ENCODE data around the gene CSNK1E. TPM values are rescaled to one million over a fixed set of nuclear protein-coding genes. Genes with fewer than 3 reads are reported as not detected.

CSNK1E gene
- total and polyA plus RNA-seq, 10 of the 15 experiments (the other 5 are each of a cell fraction or from before 2014, with no cell fraction given), result 5.9 to 107 (median 64.9) TPM

DNA sequence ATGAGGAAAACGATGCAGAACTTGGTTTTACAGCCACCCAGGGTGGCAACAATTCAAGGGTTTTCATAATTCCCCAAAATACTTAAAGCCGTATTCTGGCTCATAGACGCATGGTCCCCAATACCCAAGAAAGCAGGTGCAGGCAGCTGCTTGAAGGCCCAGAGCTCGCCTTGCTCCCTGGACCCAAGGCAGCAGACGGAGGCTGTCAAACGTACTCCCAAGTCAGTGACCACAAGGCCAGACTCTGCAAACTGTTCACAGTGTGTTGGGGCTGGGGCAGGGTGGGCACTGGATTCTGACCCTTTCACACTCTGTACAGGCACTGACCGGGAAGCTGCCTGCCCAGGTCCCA, 65.9 kb downstream of the CSNK1E start:
- peaks cover 3 to 4% of the 10 kb centered on the region in 2 experiments; a peak in 3 of 4 replicates for H3K36me3 ChIP-seq (ENCODE audit: control insufficient read depth in 2 of 2, insufficient read depth in 2 of 2, low read length in 1 of 2)
- H3K9ac ChIP-seq (ENCODE audit: control insufficient read depth, insufficient read depth, low read length), result no peak overlapping the region
- 84% methylated on average over 7 of the region's 7 CpGs for WGBS (ENCODE audit: insufficient coverage, insufficient replicate concordance, low lambda C conversion rate, missing lambda C conversion rate)
- intact Hi-C loops (cut with micrococcal nuclease; ENCODE audit: unreplicated experiment), result no loop called here
- no peaks in the 10 kb centered on the region for H3K27me3 ChIP-seq (replicated peaks in 1 of 2; ENCODE audit: control insufficient read depth in 2 of 2, insufficient read depth in 2 of 2, low read length in 1 of 2)
- no peaks in the 10 kb centered on the region; the same call in 2 of the 3 replicates for H3K9me3 ChIP-seq (replicated peaks; ENCODE audit: control insufficient read depth, insufficient read depth, low read length)
- BruUV-seq (replicated peaks), result no TSS peak
- H3K79me2 ChIP-seq (ENCODE audit: control insufficient read depth, insufficient read depth, low read length), result no peaks in the 10 kb centered on the region
- RAD21 ChIA-PET (ENCODE audit: unreplicated experiment), result no interaction called here
- H4K20me1 ChIP-seq (ENCODE audit: control insufficient read depth, insufficient read depth), result no peaks in the 10 kb centered on the region
- no peak for FAIRE-seq
- POLR2A ChIA-PET, result no interaction called here
- SMC1A ChIA-PET (ENCODE audit: uncharacterized antibody, unreplicated experiment), result no interaction called here
- no peak for TF ChIP-seq BMI1 (IDR thresholded peaks at IDR 0.05; ENCODE audit: borderline replicate concordance)
- no peak for TF ChIP-seq YY1 (IDR thresholded peaks at IDR 0.05; ENCODE audit: low read depth, low read length)
- no peak for TF ChIP-seq STAT3 (IDR thresholded peaks at IDR 0.05; ENCODE audit: low read depth, low read length)
- TF ChIP-seq MTA2 (IDR thresholded peaks at IDR 0.05; ENCODE audit: low read depth), result no peak
- no peak for TF ChIP-seq FOXM1 (IDR thresholded peaks at IDR 0.05; ENCODE audit: low read depth, low read length)
- no peak for TF ChIP-seq IRF4 (IDR thresholded peaks at IDR 0.05; ENCODE audit: low read depth, low read length)
- no peak for TF ChIP-seq MEF2A (IDR thresholded peaks at IDR 0.05; ENCODE audit: insufficient read depth, low read depth, low read length)
- no peak for TF ChIP-seq ZNF24 (IDR thresholded peaks at IDR 0.05)
- no peak for TF ChIP-seq ZZZ3 (IDR thresholded peaks at IDR 0.05; ENCODE audit: control insufficient read depth, insufficient read length, low read depth)
- TF ChIP-seq, protein P1, sequence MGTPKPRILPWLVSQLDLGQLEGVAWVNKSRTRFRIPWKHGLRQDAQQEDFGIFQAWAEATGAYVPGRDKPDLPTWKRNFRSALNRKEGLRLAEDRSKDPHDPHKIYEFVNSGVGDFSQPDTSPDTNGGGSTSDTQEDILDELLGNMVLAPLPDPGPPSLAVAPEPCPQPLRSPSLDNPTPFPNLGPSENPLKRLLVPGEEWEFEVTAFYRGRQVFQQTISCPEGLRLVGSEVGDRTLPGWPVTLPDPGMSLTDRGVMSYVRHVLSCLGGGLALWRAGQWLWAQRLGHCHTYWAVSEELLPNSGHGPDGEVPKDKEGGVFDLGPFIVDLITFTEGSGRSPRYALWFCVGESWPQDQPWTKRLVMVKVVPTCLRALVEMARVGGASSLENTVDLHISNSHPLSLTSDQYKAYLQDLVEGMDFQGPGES (IDR thresholded peaks at IDR 0.05), result no peak
- TF ChIP-seq TARDBP (IDR thresholded peaks at IDR 0.05; ENCODE audit: borderline replicate concordance), result no peak
- TF ChIP-seq SMAD5 (IDR thresholded peaks at IDR 0.05; ENCODE audit: low read depth), result no peak
- TF ChIP-seq, protein P2, sequence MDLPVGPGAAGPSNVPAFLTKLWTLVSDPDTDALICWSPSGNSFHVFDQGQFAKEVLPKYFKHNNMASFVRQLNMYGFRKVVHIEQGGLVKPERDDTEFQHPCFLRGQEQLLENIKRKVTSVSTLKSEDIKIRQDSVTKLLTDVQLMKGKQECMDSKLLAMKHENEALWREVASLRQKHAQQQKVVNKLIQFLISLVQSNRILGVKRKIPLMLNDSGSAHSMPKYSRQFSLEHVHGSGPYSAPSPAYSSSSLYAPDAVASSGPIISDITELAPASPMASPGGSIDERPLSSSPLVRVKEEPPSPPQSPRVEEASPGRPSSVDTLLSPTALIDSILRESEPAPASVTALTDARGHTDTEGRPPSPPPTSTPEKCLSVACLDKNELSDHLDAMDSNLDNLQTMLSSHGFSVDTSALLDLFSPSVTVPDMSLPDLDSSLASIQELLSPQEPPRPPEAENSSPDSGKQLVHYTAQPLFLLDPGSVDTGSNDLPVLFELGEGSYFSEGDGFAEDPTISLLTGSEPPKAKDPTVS (IDR thresholded peaks at IDR 0.05; ENCODE audit: low read depth, low read length), result no peak
- TF ChIP-seq, protein P3, sequence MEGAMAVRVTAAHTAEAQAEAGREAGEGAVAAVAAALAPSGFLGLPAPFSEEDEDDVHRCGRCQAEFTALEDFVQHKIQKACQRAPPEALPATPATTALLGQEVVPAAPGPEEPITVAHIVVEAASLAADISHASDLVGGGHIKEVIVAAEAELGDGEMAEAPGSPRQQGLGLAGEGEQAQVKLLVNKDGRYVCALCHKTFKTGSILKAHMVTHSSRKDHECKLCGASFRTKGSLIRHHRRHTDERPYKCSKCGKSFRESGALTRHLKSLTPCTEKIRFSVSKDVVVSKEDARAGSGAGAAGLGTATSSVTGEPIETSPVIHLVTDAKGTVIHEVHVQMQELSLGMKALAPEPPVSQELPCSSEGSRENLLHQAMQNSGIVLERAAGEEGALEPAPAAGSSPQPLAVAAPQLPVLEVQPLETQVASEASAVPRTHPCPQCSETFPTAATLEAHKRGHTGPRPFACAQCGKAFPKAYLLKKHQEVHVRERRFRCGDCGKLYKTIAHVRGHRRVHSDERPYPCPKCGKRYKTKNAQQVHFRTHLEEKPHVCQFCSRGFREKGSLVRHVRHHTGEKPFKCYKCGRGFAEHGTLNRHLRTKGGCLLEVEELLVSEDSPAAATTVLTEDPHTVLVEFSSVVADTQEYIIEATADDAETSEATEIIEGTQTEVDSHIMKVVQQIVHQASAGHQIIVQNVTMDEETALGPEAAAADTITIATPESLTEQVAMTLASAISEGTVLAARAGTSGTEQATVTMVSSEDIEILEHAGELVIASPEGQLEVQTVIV (IDR thresholded peaks at IDR 0.05; ENCODE audit: borderline replicate concordance, partially characterized antibody), result no peak
- no peak for TF ChIP-seq MXI1 (IDR thresholded peaks at IDR 0.05; ENCODE audit: low read depth, low read length)
- no peak for TF ChIP-seq NFIC (IDR thresholded peaks at IDR 0.05; ENCODE audit: low read depth, low read length)
- TF ChIP-seq EGR1 (IDR thresholded peaks at IDR 0.05; ENCODE audit: borderline replicate concordance in 1 of 2, low read depth in 2 of 2, low read length in 2 of 2), result no peak
- no peak for TF ChIP-seq SREBF2 (IDR thresholded peaks at IDR 0.05; ENCODE audit: low read length)
- CTCF ChIA-PET, result no interaction called here
- no peak overlapping the region for H3K4me2 ChIP-seq (ENCODE audit: control insufficient read depth, insufficient read depth)
- no peak overlapping the region for H3K27ac ChIP-seq (ENCODE audit: control insufficient read depth, insufficient read depth)
- in situ Hi-C loops (cut with MboI), result no loop called here
- H3K4me3 ChIP-seq, result no peak overlapping the region
- H2AFZ ChIP-seq (ENCODE audit: control insufficient read depth, low read depth, low read length), result no peak overlapping the region
- DNase-seq (ENCODE audit: low read depth, low spot score), result no peak
- ATAC-seq, result no peak
- no peaks in the 10 kb centered on the region for H3K4me1 ChIP-seq (ENCODE audit: control insufficient read depth, insufficient read depth, low read length)
